ENCODE data around the gene CUBN. TPM values are rescaled to one million over a fixed set of nuclear protein-coding genes. Genes with fewer than 3 reads are reported as not detected.

Gene CUBN
- total RNA-seq, 1 experiment from 2014 or later = 0.07 TPM

- Histone ChIP-seq H3K4me1 (replicated peaks; ENCODE audit: insufficient read depth) (peaks cover 29% of the 10 kb centered on the region), H3K4me3 (peak within 1 kb of the TSS; percentile 88), H4K20me1 (ENCODE audit: insufficient read depth) (no peaks in the 10 kb centered on the region), H3K27me3 (ENCODE audit: insufficient read depth, low read depth) (no peaks in the 10 kb centered on the region), H3K9me3 (ENCODE audit: insufficient read depth, low read depth) (peaks cover 5% of the 10 kb centered on the region; the same call in 1 of the 2 replicates), H2AFZ (peak within 1 kb of the TSS; percentile 92), H3K27ac (peak within 1 kb of the TSS; percentile 68), H3K4me2 (peak within 1 kb of the TSS; percentile 97), H3K79me2 (ENCODE audit: low read depth) (peaks cover 14% of the 10 kb centered on the region), H3K9me2 (ENCODE audit: insufficient read depth) (no peaks in the 10 kb centered on the region), H3K36me3 (ENCODE audit: low read depth) (no peaks in the 10 kb centered on the region), H3F3A (ENCODE audit: insufficient read depth, low read depth) (no peaks in the 10 kb centered on the region)
- BruUV-seq (replicated peaks) = no TSS peak
- ChIA-PET POLR2A (ENCODE audit: unreplicated experiment) (interaction anchor here (0.6 to 0.7 kb wide), 7 partner anchors 53 to 1863 kb away, joined by 3 to 5 read pairs (median 3); partner anchors contain the start of gene DCLRE1C), CTCF (interaction anchor here (0.5 kb wide), 1 partner anchor 41 kb away, joined by 3 read pairs; no protein-coding TSS in a partner anchor)
- peak; percentile 96 to 99 for DNase-seq
- intact Hi-C loops (cut with micrococcal nuclease; ENCODE audit: unreplicated experiment) = no loop called here
- TF ChIP-seq CTCF (conservative IDR thresholded peaks at IDR 0.05) (no peak), EZH2 (IDR thresholded peaks at IDR 0.05; ENCODE audit: low read depth) (no peak)
Observed at GRCh38 chr10:16817125-16818019, 312.2 kb downstream of the CUBN start, which contains the start of gene RSU1. Gene RSU1, minus strand, starts transcription at chr10:16817424. Its CDS starts 343 bp downstream, at chr10:16817081.

GRCh38 chr10:16816830-16817124, 312.8 kb downstream of the CUBN start:
- DNase-seq = peak in 1 of 2 experiments; percentile 32
- BruUV-seq (replicated peaks) = no TSS peak
- intact Hi-C loops (cut with micrococcal nuclease; ENCODE audit: unreplicated experiment) = no loop called here
- Histone ChIP-seq H3K4me1 (replicated peaks; ENCODE audit: insufficient read depth) (peaks cover 29% of the 10 kb centered on the region), H3K4me3 (peak overlapping the region; percentile 88), H3F3A (ENCODE audit: insufficient read depth, low read depth) (no peaks in the 10 kb centered on the region), H2AFZ (peak overlapping the region; percentile 92), H3K4me2 (peak overlapping the region; percentile 97), H3K9me2 (ENCODE audit: insufficient read depth) (no peaks in the 10 kb centered on the region), H3K27ac (no peak overlapping the region; the same call in 1 of the 2 replicates), H3K9me3 (ENCODE audit: insufficient read depth, low read depth) (peaks cover 5% of the 10 kb centered on the region; the same call in 1 of the 2 replicates), H3K79me2 (ENCODE audit: low read depth) (peaks cover 14% of the 10 kb centered on the region), H3K27me3 (ENCODE audit: insufficient read depth, low read depth) (no peaks in the 10 kb centered on the region), H3K36me3 (ENCODE audit: low read depth) (no peaks in the 10 kb centered on the region), H4K20me1 (ENCODE audit: insufficient read depth) (no peaks in the 10 kb centered on the region)
- TF ChIP-seq CTCF (conservative IDR thresholded peaks at IDR 0.05) (no peak), EZH2 (IDR thresholded peaks at IDR 0.05; ENCODE audit: low read depth) (no peak)
- CTCF ChIA-PET = no interaction called here
- POLR2A ChIA-PET (ENCODE audit: unreplicated experiment) = interaction anchor here (0.7 kb wide), 1 partner anchor 53 kb away, joined by 3 read pairs; no protein-coding TSS in a partner anchor

GRCh38 chr10:16816171-16816570, 313.4 kb downstream of the CUBN start:
- Histone ChIP-seq H4K20me1 (ENCODE audit: insufficient read depth) (no peaks in the 10 kb centered on the region), H2AFZ (no peak overlapping the region), H3K4me1 (replicated peaks; ENCODE audit: insufficient read depth) (peaks cover 29% of the 10 kb centered on the region), H3F3A (ENCODE audit: insufficient read depth, low read depth) (no peaks in the 10 kb centered on the region), H3K79me2 (ENCODE audit: low read depth) (peaks cover 14% of the 10 kb centered on the region), H3K36me3 (ENCODE audit: low read depth) (no peaks in the 10 kb centered on the region), H3K27me3 (ENCODE audit: insufficient read depth, low read depth) (no peaks in the 10 kb centered on the region), H3K9me2 (ENCODE audit: insufficient read depth) (no peaks in the 10 kb centered on the region), H3K4me3 (peak overlapping the region; percentile 88; the same call in 1 of the 2 replicates), H3K9me3 (ENCODE audit: insufficient read depth, low read depth) (0 out of 2 replicates have a peak, but pooled peaks cover 3% of the 10 kb centered on the region), H3K27ac (no peak overlapping the region; the same call in 1 of the 2 replicates), H3K4me2 (peak overlapping the region; percentile 97)
- BruUV-seq (replicated peaks) = no TSS peak
- CTCF ChIA-PET = no interaction called here
- POLR2A ChIA-PET (ENCODE audit: unreplicated experiment) = no interaction called here
- TF ChIP-seq EZH2 (IDR thresholded peaks at IDR 0.05; ENCODE audit: low read depth) (no peak), CTCF (conservative IDR thresholded peaks at IDR 0.05) (no peak)
- intact Hi-C loops (cut with micrococcal nuclease; ENCODE audit: unreplicated experiment) = no loop called here
- DNase-seq = peak in 1 of 2 experiments; percentile 33
